ENCODE measurements around the gene THSD4. TPM values are rescaled to one million over a fixed set of nuclear protein-coding genes. Genes with fewer than 3 reads are reported as not detected.
"Not testable (repeated sequence)": the region's sequence is repeated elsewhere in the genome, so short reads cannot be mapped to it uniquely, and the experiment has no call there.

THSD4 gene
- polyA plus RNA-seq, 4 donors, result 27.2 to 96.3 (median 39.5) TPM

GRCh38 chr15:71436854-71437253 lies 321.6 kb downstream of the THSD4 start:
- DNase-seq (ENCODE audit: low read depth in 4 of 4, low spot score in 3 of 4), result no peak

GRCh38 chr15:71437404-71437803 lies 322.1 kb downstream of the THSD4 start:
- DNase-seq (ENCODE audit: low read depth in 4 of 4, low spot score in 3 of 4), result no peak

- DNase-seq (ENCODE audit: low read depth in 4 of 4, low spot score in 3 of 4), result no peak
These were observed 322.6 kb downstream of the THSD4 start for GRCh38 chr15:71437919-71438318.

- not testable (repeated sequence) for DNase-seq (ENCODE audit: low read depth in 4 of 4, low spot score in 3 of 4)
These were observed 324.2 kb downstream of the THSD4 start for GRCh38 chr15:71439478-71439877.

GRCh38 chr15:71440489-71441110 lies 325.3 kb downstream of the THSD4 start:
- DNase-seq (ENCODE audit: low read depth in 4 of 4, low spot score in 3 of 4), result peak in 3 of 4 donors; percentile 39 to 50 (median 47)

- peak in 1 of 4 donors; percentile 25 for DNase-seq (ENCODE audit: low read depth in 4 of 4, low spot score in 3 of 4)
These were observed 328.3 kb downstream of the THSD4 start for GRCh38 chr15:71443538-71443937.

- DNase-seq (ENCODE audit: low read depth in 4 of 4, low spot score in 3 of 4), result no peak
These were observed 328.9 kb downstream of the THSD4 start for GRCh38 chr15:71444032-71444810.

GRCh38 chr15:71444866-71445590 lies 329.8 kb downstream of the THSD4 start:
- no peak for DNase-seq (ENCODE audit: low read depth in 4 of 4, low spot score in 3 of 4)

- no peak for DNase-seq (ENCODE audit: low read depth in 4 of 4, low spot score in 3 of 4)
These were observed 332.3 kb downstream of the THSD4 start for GRCh38 chr15:71447328-71448250.

GRCh38 chr15:71448688-71449114 lies 333.4 kb downstream of the THSD4 start:
- peak in 2 of 4 donors; percentile 42 to 49 for DNase-seq (ENCODE audit: low read depth in 4 of 4, low spot score in 3 of 4)

GRCh38 chr15:71449363-71449762 lies 334.1 kb downstream of the THSD4 start:
- DNase-seq (ENCODE audit: low read depth in 4 of 4, low spot score in 3 of 4), result no peak

- DNase-seq (ENCODE audit: low read depth in 4 of 4, low spot score in 3 of 4), result no peak
These were observed 334.7 kb downstream of the THSD4 start for GRCh38 chr15:71449956-71450355.

- no peak for DNase-seq (ENCODE audit: low read depth in 4 of 4, low spot score in 3 of 4)
These were observed 335.9 kb downstream of the THSD4 start for GRCh38 chr15:71451130-71451529.

- no peak for DNase-seq (ENCODE audit: low read depth in 4 of 4, low spot score in 3 of 4)
These were observed 337.6 kb downstream of the THSD4 start for GRCh38 chr15:71452893-71453292.

GRCh38 chr15:71454462-71454996 lies 339.3 kb downstream of the THSD4 start:
- no peak for DNase-seq (ENCODE audit: low read depth in 4 of 4, low spot score in 3 of 4)

GRCh38 chr15:71455107-71455506 lies 339.8 kb downstream of the THSD4 start:
- DNase-seq (ENCODE audit: low read depth in 4 of 4, low spot score in 3 of 4), result no peak

GRCh38 chr15:71455878-71456277 lies 340.6 kb downstream of the THSD4 start:
- DNase-seq (ENCODE audit: low read depth in 4 of 4, low spot score in 3 of 4), result no peak

- DNase-seq (ENCODE audit: low read depth in 4 of 4, low spot score in 3 of 4), result no peak
These were observed 341.1 kb downstream of the THSD4 start for GRCh38 chr15:71456362-71456761.

GRCh38 chr15:71456811-71457210 lies 341.5 kb downstream of the THSD4 start:
- DNase-seq (ENCODE audit: low read depth in 4 of 4, low spot score in 3 of 4), result no peak

- no peak for DNase-seq (ENCODE audit: low read depth in 4 of 4, low spot score in 3 of 4)
These were observed 342.9 kb downstream of the THSD4 start for GRCh38 chr15:71458089-71458660.
